ENCODE measurements around the gene ALAS1.

ALAS1 gene

GRCh38 chr3:52202384-52203077 lies 4.6 kb downstream of the ALAS1 start:
- H3K27ac ChIP-seq: peak overlapping the region; percentile 60; the same call in 1 of the 2 replicates
- no peak for TF ChIP-seq CTCF (conservative IDR thresholded peaks at IDR 0.05)

- peak overlapping the region; percentile 60 for H3K27ac ChIP-seq
- TF ChIP-seq CTCF (conservative IDR thresholded peaks at IDR 0.05): no peak
These were observed 5.7 kb downstream of the ALAS1 start for GRCh38 chr3:52203701-52204100.

GRCh38 chr3:52204337-52205073 lies 6.5 kb downstream of the ALAS1 start:
- TF ChIP-seq CTCF (conservative IDR thresholded peaks at IDR 0.05): no peak
- peak overlapping the region; percentile 60 for H3K27ac ChIP-seq

GRCh38 chr3:52205727-52206372 lies 7.9 kb downstream of the ALAS1 start:
- no peak overlapping the region for H3K27ac ChIP-seq
- TF ChIP-seq CTCF (conservative IDR thresholded peaks at IDR 0.05): no peak

GRCh38 chr3:52208556-52208955 lies 10.6 kb downstream of the ALAS1 start:
- no peak for TF ChIP-seq CTCF (conservative IDR thresholded peaks at IDR 0.05)

GRCh38 chr3:52210037-52210436 lies 12.1 kb downstream of the ALAS1 start:
- H3K27ac ChIP-seq: no peak overlapping the region
- TF ChIP-seq CTCF (conservative IDR thresholded peaks at IDR 0.05): no peak

More at GRCh38 chr3:52208556-52208955, 10.6 kb downstream of the ALAS1 start:
- H3K27ac ChIP-seq: no peak overlapping the region

GRCh38 chr3:52210550-52211046 lies 12.6 kb downstream of the ALAS1 start:
- no peak for TF ChIP-seq CTCF (conservative IDR thresholded peaks at IDR 0.05)

More at GRCh38 chr3:52210550-52211046, 12.6 kb downstream of the ALAS1 start:
- H3K27ac ChIP-seq: no peak overlapping the region
